Neutrophil (primary cell): Measurements from ENCODE around the gene TP63.

Experiments
- H3K27ac ChIP-seq: fragments of 200-600 bp; sonication (generic); 2 replicates; pipeline ENCODE4 v1.5.1; 2016; ENCODE audit warnings: mild to moderate bottlenecking, moderate library complexity
- H3K27me3 ChIP-seq: fragments of 200-600 bp; sonication (generic); 2 replicates; pipeline ENCODE4 v1.6.0; 2016; ENCODE audit warnings: mild to moderate bottlenecking
- H3K36me3 ChIP-seq: fragments of 200-600 bp; sonication (generic); 2 replicates; pipeline ENCODE4 v1.5.1; 2017
- H3K4me1 ChIP-seq, 2 experiments: fragments of 200-600 bp in 1 of 2; sonication (generic) in 1 of 2; 1 replicate in 1 of 2; 2 replicates in 1 of 2; pipeline versions ENCODE4 v1.5.1 to v1.6.1; 2013 to 2016; ENCODE audit warnings: low read depth in 1 of 2, low read length in 1 of 2, mild to moderate bottlenecking in 1 of 2, moderate library complexity in 1 of 2; ENCODE audit not compliant: control insufficient read depth in 1 of 2, insufficient read depth in 1 of 2
- H3K4me3 ChIP-seq, 2 experiments: fragments of 200-600 bp in 1 of 2; sonication (generic) in 1 of 2; 1 replicate in 1 of 2; 2 replicates in 1 of 2; pipeline ENCODE4 v1.5.1; 2013 to 2016; ENCODE audit warnings: low read depth in 1 of 2, low read length in 1 of 2, mild to moderate bottlenecking in 1 of 2, moderate library complexity in 1 of 2
- H3K9me3 ChIP-seq: fragments of 200-600 bp; sonication (generic); 2 replicates; pipeline ENCODE4 v1.5.1; 2016
- CTCF ChIP-seq: fragments of 200-600 bp; sonication (generic); IDR thresholded peaks from 2 replicates; pipeline ENCODE4 v1.5.1; 2016; ENCODE audit warnings: antibody characterized with exemption

TP63 gene

GRCh38 chr3:189824629-189825312 is 193.6 kb downstream of the TP63 start:
- Histone ChIP-seq H3K9me3 (no peaks in the 10 kb centered on the region), H3K4me3 (no peak overlapping the region), H3K27ac (no peak overlapping the region), H3K27me3 (no peaks in the 10 kb centered on the region), H3K36me3 (no peaks in the 10 kb centered on the region), H3K4me1 (no peaks in the 10 kb centered on the region)
- TF ChIP-seq CTCF = no peak

- no peak for TF ChIP-seq CTCF
- Histone ChIP-seq H3K4me3 (no peak overlapping the region), H3K9me3 (no peaks in the 10 kb centered on the region), H3K36me3 (no peaks in the 10 kb centered on the region), H3K4me1 (no peaks in the 10 kb centered on the region), H3K27me3 (no peaks in the 10 kb centered on the region), H3K27ac (no peak overlapping the region)
Observed at GRCh38 chr3:189826566-189826965, 195.4 kb downstream of the TP63 start.

- H3K27ac ChIP-seq = no peak overlapping the region
- no peaks in the 10 kb centered on the region for H3K36me3 ChIP-seq
- TF ChIP-seq CTCF = no peak
- no peaks in the 10 kb centered on the region for H3K4me1 ChIP-seq
- H3K9me3 ChIP-seq = no peaks in the 10 kb centered on the region
- H3K4me3 ChIP-seq = no peak overlapping the region
- no peaks in the 10 kb centered on the region for H3K27me3 ChIP-seq
Observed at GRCh38 chr3:189827108-189827507, 195.9 kb downstream of the TP63 start.

- no peaks in the 10 kb centered on the region for H3K4me1 ChIP-seq
- H3K27ac ChIP-seq = no peak overlapping the region
- H3K4me3 ChIP-seq = no peak overlapping the region
- TF ChIP-seq CTCF = no peak
- no peaks in the 10 kb centered on the region for H3K36me3 ChIP-seq
- H3K9me3 ChIP-seq = no peaks in the 10 kb centered on the region
- H3K27me3 ChIP-seq = no peaks in the 10 kb centered on the region
Observed at GRCh38 chr3:189830401-189830800, 199.2 kb downstream of the TP63 start.

- H3K4me3 ChIP-seq = no peak overlapping the region
- no peaks in the 10 kb centered on the region for H3K36me3 ChIP-seq
- peaks cover 0 to 1% of the 10 kb centered on the region in 2 experiments for H3K4me1 ChIP-seq
- no peaks in the 10 kb centered on the region for H3K9me3 ChIP-seq
- H3K27ac ChIP-seq = no peak overlapping the region
- TF ChIP-seq CTCF = no peak
- H3K27me3 ChIP-seq = no peaks in the 10 kb centered on the region
Observed at GRCh38 chr3:189833266-189833665, 202.1 kb downstream of the TP63 start.

GRCh38 chr3:189833996-189834395 is 202.8 kb downstream of the TP63 start:
- no peak overlapping the region for H3K4me3 ChIP-seq
- no peak for TF ChIP-seq CTCF
- H3K27ac ChIP-seq = no peak overlapping the region
- H3K9me3 ChIP-seq = no peaks in the 10 kb centered on the region
- H3K4me1 ChIP-seq = peaks cover 0 to 3% of the 10 kb centered on the region in 2 experiments
- no peaks in the 10 kb centered on the region for H3K36me3 ChIP-seq
- no peaks in the 10 kb centered on the region for H3K27me3 ChIP-seq
